BE2C (cell line): Measurements from ENCODE around the gene PIGS.

Source experiments
- DNase-seq: peaks from one replicate; pipeline ENCODE4 v3.0.0-alpha.2; 2020
- H3K27me3 ChIP-seq: fragments of 250-450 bp; sonication (Bioruptor Pico); 2 replicates; pipeline ENCODE4 v1.5.1; 2020; ENCODE audit warnings: mild to moderate bottlenecking
- H3K36me3 ChIP-seq: fragments of 250-450 bp; sonication (Bioruptor Pico); 2 replicates; pipeline ENCODE4 v1.5.1; 2020; ENCODE audit warnings: mild to moderate bottlenecking
- H3K4me1 ChIP-seq: fragments of 250-450 bp; sonication (Bioruptor Pico); 2 replicates; pipeline ENCODE4 v1.5.1; 2020
- H3K4me3 ChIP-seq: 2 replicates; pipeline ENCODE4 v1.5.1; 2011; ENCODE audit warnings: low read depth, low read length
- H3K9me3 ChIP-seq: fragments of 250-450 bp; sonication (Bioruptor Pico); 2 replicates; pipeline ENCODE4 v1.5.1; 2020
- CTCF ChIP-seq: IDR thresholded peaks from 2 replicates; pipeline ENCODE4 v1.5.1; 2012; ENCODE audit warnings: mild to moderate bottlenecking, low read depth, low read length

PIGS gene

DNA sequence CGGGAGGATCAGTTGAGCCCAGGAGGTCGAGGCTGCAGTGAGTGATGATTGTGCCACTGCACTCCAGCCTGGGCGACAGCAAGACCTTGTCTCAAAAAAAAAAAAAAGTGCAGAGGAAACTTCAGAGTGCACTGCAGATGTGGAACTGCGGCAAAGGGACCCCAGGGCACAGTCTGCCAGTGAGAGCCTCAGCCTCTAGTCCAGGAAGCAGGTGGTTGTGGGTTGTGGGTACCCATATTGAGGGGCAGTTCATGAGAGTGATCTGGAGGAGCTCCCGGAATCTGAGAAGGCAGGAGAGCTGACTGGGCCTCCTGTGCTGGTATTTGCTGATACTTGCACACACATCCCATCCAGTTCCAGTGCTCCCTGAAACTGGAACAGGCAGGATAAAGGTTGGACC, 52.1 kb downstream of the PIGS start:
- Histone ChIP-seq H3K4me1 (no peaks in the 10 kb centered on the region), H3K9me3 (no peaks in the 10 kb centered on the region), H3K27me3 (no peaks in the 10 kb centered on the region), H3K4me3 (no peak overlapping the region), H3K36me3 (no peaks in the 10 kb centered on the region)
- no peak for DNase-seq
- TF ChIP-seq CTCF, result no peak

DNA sequence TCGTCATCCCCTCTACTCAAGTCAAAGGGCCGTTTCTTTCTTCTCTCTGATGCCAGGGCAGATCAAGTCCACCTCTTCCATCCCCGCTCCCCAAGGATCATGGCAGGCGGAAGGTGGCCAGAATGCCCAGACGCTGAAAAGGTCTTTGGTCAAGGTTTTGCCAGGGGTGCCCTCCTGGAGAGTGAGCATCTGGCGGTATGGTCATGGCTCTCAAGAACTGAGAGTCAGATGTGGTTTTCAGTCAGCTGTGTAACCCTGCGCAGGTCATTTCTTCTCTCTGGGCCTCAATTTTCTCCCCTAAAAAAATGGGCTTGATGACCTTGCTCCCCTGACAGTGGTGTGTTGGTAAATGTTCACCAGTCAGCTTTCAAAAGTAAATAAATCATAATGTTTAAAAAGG, 52.7 kb downstream of the PIGS start:
- Histone ChIP-seq H3K4me3 (no peak overlapping the region), H3K4me1 (no peaks in the 10 kb centered on the region), H3K27me3 (no peaks in the 10 kb centered on the region), H3K9me3 (no peaks in the 10 kb centered on the region), H3K36me3 (no peaks in the 10 kb centered on the region)
- no peak for TF ChIP-seq CTCF
- no peak for DNase-seq

DNA sequence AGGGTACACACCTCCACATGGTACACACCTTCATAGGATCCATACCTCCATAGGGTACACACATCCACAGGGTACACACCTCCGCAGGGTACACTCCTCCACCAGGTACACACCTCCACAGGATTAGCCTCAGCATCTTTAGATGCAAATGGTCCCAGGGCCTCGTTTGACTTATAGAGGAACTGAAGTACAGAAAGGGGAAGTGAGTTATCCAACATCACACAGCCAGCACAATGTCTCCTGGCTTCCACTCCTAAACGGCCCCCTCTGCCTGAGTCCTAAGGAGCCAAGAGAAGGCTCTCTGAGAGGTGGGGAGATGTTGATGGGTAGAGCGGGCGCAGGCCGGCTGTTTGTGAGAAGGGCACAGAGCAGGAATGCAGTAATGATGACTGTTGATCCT, 53.2 kb downstream of the PIGS start:
- Histone ChIP-seq H3K4me3 (no peak overlapping the region), H3K36me3 (no peaks in the 10 kb centered on the region), H3K27me3 (no peaks in the 10 kb centered on the region), H3K4me1 (no peaks in the 10 kb centered on the region), H3K9me3 (no peaks in the 10 kb centered on the region)
- TF ChIP-seq CTCF, result no peak
- no peak for DNase-seq

GRCh38 chr17:28515518-28515917, 55.8 kb downstream of the PIGS start:
- Histone ChIP-seq H3K4me3 (no peak overlapping the region), H3K36me3 (no peaks in the 10 kb centered on the region), H3K4me1 (no peaks in the 10 kb centered on the region), H3K9me3 (no peaks in the 10 kb centered on the region), H3K27me3 (no peaks in the 10 kb centered on the region)
- no peak for DNase-seq
- no peak for TF ChIP-seq CTCF

- Histone ChIP-seq H3K27me3 (no peaks in the 10 kb centered on the region), H3K9me3 (no peaks in the 10 kb centered on the region), H3K36me3 (no peaks in the 10 kb centered on the region), H3K4me1 (no peaks in the 10 kb centered on the region), H3K4me3 (no peak overlapping the region)
- TF ChIP-seq CTCF, result no peak
- DNase-seq, result no peak
Observed at GRCh38 chr17:28514561-28515002, 56.7 kb downstream of the PIGS start.

DNA sequence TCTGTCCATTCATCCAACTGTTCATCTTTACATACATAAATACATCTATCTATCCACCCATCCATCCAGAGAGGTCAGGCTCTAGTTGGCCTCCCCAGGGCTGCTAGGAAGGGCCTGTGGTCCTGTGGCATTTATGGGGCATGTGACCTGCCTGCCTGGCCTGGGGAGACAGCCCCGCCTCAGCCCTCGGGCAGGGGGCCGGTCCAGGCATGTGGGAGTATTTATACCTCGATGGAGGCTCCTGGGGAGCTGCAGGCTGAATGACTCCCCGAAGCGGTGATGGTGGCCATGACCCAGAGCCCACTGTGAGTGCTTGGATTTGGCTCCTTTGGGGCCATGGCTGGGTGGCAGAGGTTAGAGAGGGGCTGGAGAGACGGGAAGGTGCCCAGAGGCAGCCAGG, 57.8 kb downstream of the PIGS start:
- Histone ChIP-seq H3K4me1 (no peaks in the 10 kb centered on the region), H3K4me3 (no peak overlapping the region), H3K9me3 (no peaks in the 10 kb centered on the region), H3K36me3 (no peaks in the 10 kb centered on the region), H3K27me3 (no peaks in the 10 kb centered on the region)
- no peak for DNase-seq
- no peak for TF ChIP-seq CTCF
